ENCODE measurements around the gene KNG1. TPM values are rescaled to one million over a fixed set of nuclear protein-coding genes. Genes with fewer than 3 reads are reported as not detected.

The KNG1 gene
- total RNA-seq, 1 donor from 2014 or later, result not detected

DNA sequence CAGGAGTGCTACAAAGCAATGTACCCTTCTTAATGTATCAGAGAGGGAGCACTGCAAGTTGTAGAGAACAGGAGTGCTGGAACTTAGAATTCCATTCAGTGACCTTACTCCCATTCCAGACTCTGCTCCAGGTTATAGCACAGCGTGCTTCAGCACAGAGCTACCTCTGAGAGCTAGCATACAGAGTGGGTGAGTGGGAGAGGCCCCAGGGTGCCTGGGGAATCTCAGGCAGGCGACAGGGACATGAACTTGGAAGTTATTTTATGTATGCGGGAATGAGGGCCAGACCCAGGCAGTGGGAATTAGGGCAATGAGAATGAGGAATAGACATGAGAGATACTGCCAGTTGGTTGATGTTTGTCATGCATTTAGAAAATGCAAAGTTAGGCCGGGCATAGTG lies 3.7 kb upstream of the KNG1 start:
- H3K4me1 ChIP-seq (ENCODE audit: insufficient read depth, low read length), result no peaks in the 10 kb centered on the region
- H3K79me2 ChIP-seq (ENCODE audit: insufficient read depth, low read length), result no peaks in the 10 kb centered on the region
- no peak overlapping the region for H3K27ac ChIP-seq (ENCODE audit: low read depth, low read length)
- Mint-ChIP-seq H3K4me3 (ENCODE audit: unreplicated experiment) (no peak overlapping the region), H3K4me1 (ENCODE audit: low read depth, unreplicated experiment) (no peaks in the 10 kb centered on the region), H3K27ac (ENCODE audit: unreplicated experiment) (no peak overlapping the region), H3K9me3 (ENCODE audit: unreplicated experiment) (no peaks in the 10 kb centered on the region), H3K36me3 (ENCODE audit: low read depth, unreplicated experiment) (peaks cover 2% of the 10 kb centered on the region), H3K27me3 (ENCODE audit: low read depth, unreplicated experiment) (peaks cover 31% of the 10 kb centered on the region)
- TF ChIP-seq CTCF (IDR thresholded peaks at IDR 0.05; ENCODE audit: insufficient read depth, low read depth, low read length), result no peak
- TF ChIP-seq EZH2 (IDR thresholded peaks at IDR 0.05; ENCODE audit: insufficient read depth, low read length), result no peak
- DNase-seq (ENCODE audit: low read depth), result no peak
- no peaks in the 10 kb centered on the region for H4K20me1 ChIP-seq (ENCODE audit: insufficient read depth, low read length)
- H3K4me3 ChIP-seq (ENCODE audit: insufficient read depth, low read depth, low read length), result no peak overlapping the region
- H2AFZ ChIP-seq (ENCODE audit: low read depth, low read length), result no peak overlapping the region
- no peak for FAIRE-seq
- no peaks in the 10 kb centered on the region for H3K9me3 ChIP-seq (ENCODE audit: insufficient read depth, low read depth, low read length)
- no peak overlapping the region for H3K9ac ChIP-seq (ENCODE audit: low read length)
- no peaks in the 10 kb centered on the region for H3K36me3 ChIP-seq (ENCODE audit: insufficient read depth, low read length)
- H3K27me3 ChIP-seq (ENCODE audit: insufficient read depth, low read length), result peaks cover 8% of the 10 kb centered on the region
- no peak overlapping the region for H3K4me2 ChIP-seq (ENCODE audit: low read length)

DNA sequence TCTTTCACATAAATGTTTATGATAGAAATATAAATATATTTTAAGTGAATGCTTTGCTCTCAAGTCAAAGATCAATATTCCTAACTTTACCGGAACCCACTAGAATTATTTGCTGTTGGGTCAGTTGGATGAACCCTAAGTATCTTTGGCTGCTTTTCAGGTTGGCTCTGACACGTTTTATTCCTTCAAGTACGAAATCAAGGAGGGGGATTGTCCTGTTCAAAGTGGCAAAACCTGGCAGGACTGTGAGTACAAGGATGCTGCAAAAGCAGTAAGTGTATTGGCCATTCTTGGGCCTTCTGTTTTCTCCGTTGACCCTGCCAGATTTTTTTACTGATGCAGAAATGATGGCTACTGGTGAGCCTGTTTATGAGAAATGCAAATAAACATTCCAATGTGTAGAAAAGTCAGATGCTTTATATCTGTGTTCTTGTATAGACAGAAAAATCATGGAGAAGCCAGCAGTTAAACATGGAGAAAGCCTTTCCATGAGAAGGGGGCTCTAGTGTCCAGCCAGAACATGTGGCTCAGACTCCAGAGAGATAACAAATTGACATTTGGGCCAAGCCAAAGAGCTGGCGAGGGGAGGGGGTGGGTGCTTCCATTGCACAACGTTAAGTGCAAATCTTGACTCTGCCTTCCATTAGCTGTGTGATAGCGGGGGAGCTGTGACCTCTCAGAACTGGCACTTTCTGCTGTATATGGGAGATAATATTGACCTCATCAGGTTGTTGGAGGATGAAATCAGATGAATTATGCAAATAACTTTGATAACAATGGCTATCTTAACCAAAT lies 3.0 kb downstream of the KNG1 start:
- Histone ChIP-seq H2AFZ (ENCODE audit: low read depth, low read length) (no peak overlapping the region), H3K9ac (ENCODE audit: low read length) (no peak overlapping the region), H3K4me1 (ENCODE audit: insufficient read depth, low read length) (no peaks in the 10 kb centered on the region), H3K4me2 (ENCODE audit: low read length) (no peak overlapping the region), H3K9me3 (ENCODE audit: insufficient read depth, low read depth, low read length) (no peaks in the 10 kb centered on the region), H3K27me3 (ENCODE audit: insufficient read depth, low read length) (no peaks in the 10 kb centered on the region), H3K79me2 (ENCODE audit: insufficient read depth, low read length) (no peaks in the 10 kb centered on the region), H4K20me1 (ENCODE audit: insufficient read depth, low read length) (no peaks in the 10 kb centered on the region), H3K27ac (ENCODE audit: low read depth, low read length) (no peak overlapping the region), H3K4me3 (ENCODE audit: insufficient read depth, low read depth, low read length) (no peak overlapping the region), H3K36me3 (ENCODE audit: insufficient read depth, low read length) (no peaks in the 10 kb centered on the region)
- H3K9me3 Mint-ChIP-seq (ENCODE audit: unreplicated experiment), result peaks cover 1% of the 10 kb centered on the region
- H3K4me3 Mint-ChIP-seq (ENCODE audit: unreplicated experiment), result no peak overlapping the region
- DNase-seq (ENCODE audit: low read depth), result no peak
- FAIRE-seq, result no peak
- no peak overlapping the region for H3K27ac Mint-ChIP-seq (ENCODE audit: unreplicated experiment)
- peaks cover 9% of the 10 kb centered on the region for H3K27me3 Mint-ChIP-seq (ENCODE audit: low read depth, unreplicated experiment)
- no peak for TF ChIP-seq EZH2 (IDR thresholded peaks at IDR 0.05; ENCODE audit: insufficient read depth, low read length)
- no peak for TF ChIP-seq CTCF (IDR thresholded peaks at IDR 0.05; ENCODE audit: insufficient read depth, low read depth, low read length)
- no peaks in the 10 kb centered on the region for H3K36me3 Mint-ChIP-seq (ENCODE audit: low read depth, unreplicated experiment)
- no peaks in the 10 kb centered on the region for H3K4me1 Mint-ChIP-seq (ENCODE audit: low read depth, unreplicated experiment)

- H3K27ac Mint-ChIP-seq (ENCODE audit: unreplicated experiment), result no peak overlapping the region
- Histone ChIP-seq H3K4me1 (ENCODE audit: insufficient read depth, low read length) (no peaks in the 10 kb centered on the region), H3K4me2 (ENCODE audit: low read length) (no peak overlapping the region), H3K36me3 (ENCODE audit: insufficient read depth, low read length) (no peaks in the 10 kb centered on the region), H2AFZ (ENCODE audit: low read depth, low read length) (peak overlapping the region; percentile 26), H3K27me3 (ENCODE audit: insufficient read depth, low read length) (no peaks in the 10 kb centered on the region), H3K79me2 (ENCODE audit: insufficient read depth, low read length) (no peaks in the 10 kb centered on the region), H3K9me3 (ENCODE audit: insufficient read depth, low read depth, low read length) (no peaks in the 10 kb centered on the region), H3K27ac (ENCODE audit: low read depth, low read length) (no peak overlapping the region), H4K20me1 (ENCODE audit: insufficient read depth, low read length) (no peaks in the 10 kb centered on the region), H3K4me3 (ENCODE audit: insufficient read depth, low read depth, low read length) (no peak overlapping the region), H3K9ac (ENCODE audit: low read length) (no peak overlapping the region)
- no peak for TF ChIP-seq CTCF (IDR thresholded peaks at IDR 0.05; ENCODE audit: insufficient read depth, low read depth, low read length)
- no peak for TF ChIP-seq EZH2 (IDR thresholded peaks at IDR 0.05; ENCODE audit: insufficient read depth, low read length)
- no peaks in the 10 kb centered on the region for H3K4me1 Mint-ChIP-seq (ENCODE audit: low read depth, unreplicated experiment)
- H3K9me3 Mint-ChIP-seq (ENCODE audit: unreplicated experiment), result peaks cover 1% of the 10 kb centered on the region
- H3K36me3 Mint-ChIP-seq (ENCODE audit: low read depth, unreplicated experiment), result no peaks in the 10 kb centered on the region
- no peak overlapping the region for H3K4me3 Mint-ChIP-seq (ENCODE audit: unreplicated experiment)
- DNase-seq (ENCODE audit: low read depth) (no peak), FAIRE-seq (no peak)
- H3K27me3 Mint-ChIP-seq (ENCODE audit: low read depth, unreplicated experiment), result peaks cover 6% of the 10 kb centered on the region
These were observed 5.3 kb downstream of the KNG1 start for GRCh38 chr3:186722457-186722856.

Measured in astrocyte (in vitro differentiated cells and primary cell).